ENCODE data around the gene APLP2.

GRCh38 chr11:130020323-130020722 lies 49.4 kb upstream of the APLP2 start:
- TF ChIP-seq EZH2 (IDR thresholded peaks at IDR 0.05; ENCODE audit: borderline replicate concordance) = no peak
- TF ChIP-seq CTCF (IDR thresholded peaks at IDR 0.05; ENCODE audit: poor library complexity) = no peak

Data from hepatocyte (in vitro differentiated cells).